SH-SY5Y (cell line): ENCODE data around the gene BLACAT1.

ENCODE experiments used
- GATA2 ChIP-seq: IDR thresholded peaks from 2 replicates; pipeline ENCODE4 v1.6.1; 2011; ENCODE audit warnings: mild to moderate bottlenecking, low read depth, low read length
- GATA3 ChIP-seq: IDR thresholded peaks from 2 replicates; pipeline ENCODE4 v1.6.1; 2011; ENCODE audit warnings: low read depth, mild to moderate bottlenecking, low read length, moderate library complexity

DNA sequence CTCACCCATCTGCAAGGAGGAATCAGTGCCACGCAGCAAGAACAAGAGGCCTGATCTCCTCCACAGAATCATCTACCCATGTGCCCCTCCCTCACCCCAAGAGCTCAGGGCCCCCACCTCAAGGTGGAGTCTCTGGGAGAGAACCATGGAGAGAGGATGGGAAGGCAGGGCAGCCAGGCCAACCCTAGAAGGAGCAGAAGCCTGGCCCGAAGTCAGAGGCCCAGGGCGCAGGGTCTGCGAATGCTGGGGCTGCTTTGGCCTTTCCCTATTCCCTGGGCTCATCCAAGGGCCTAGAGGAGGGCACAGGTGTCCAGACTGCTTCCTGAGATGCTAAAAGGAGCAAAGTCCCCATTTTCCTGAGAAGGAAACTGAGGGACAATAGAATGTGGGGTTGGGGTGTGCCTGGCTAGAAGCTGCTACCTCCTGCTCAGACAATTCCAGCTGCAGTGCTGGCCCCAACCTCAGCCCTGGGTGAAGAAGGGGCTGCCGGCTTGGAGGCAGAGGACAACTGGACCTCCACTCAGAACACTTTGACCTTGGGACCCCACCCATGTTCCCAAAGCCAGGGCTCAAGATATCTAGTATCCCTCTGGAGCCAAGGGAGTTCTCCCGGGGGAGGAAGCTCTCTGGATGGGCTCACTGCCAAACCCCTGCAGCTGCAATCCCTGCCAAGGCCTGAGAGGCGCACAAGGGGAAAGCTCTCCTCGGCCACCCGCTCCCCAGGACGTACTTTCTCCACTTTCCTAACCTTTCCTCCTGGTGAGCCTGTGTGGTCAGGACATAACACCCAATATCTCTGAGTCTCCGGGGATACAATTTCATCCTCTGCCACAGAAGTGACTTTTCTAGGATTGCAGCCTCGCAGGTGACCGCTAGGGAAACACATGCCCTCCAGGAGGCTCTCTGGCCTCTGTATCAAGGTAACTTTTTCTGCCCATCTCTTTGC, 17.4 kb downstream of the BLACAT1 start:
- TF ChIP-seq GATA2 (no peak), GATA3 (no peak)
